ENCODE measurements around the gene LEPR. TPM values are rescaled to one million over a fixed set of nuclear protein-coding genes. Genes with fewer than 3 reads are reported as not detected.
"Not testable (repeated sequence)": the region's sequence is repeated elsewhere in the genome, so short reads cannot be mapped to it uniquely, and the experiment has no call there.

LEPR gene
- total RNA-seq, 1 experiment from 2014 or later: 8.5 TPM

DNA sequence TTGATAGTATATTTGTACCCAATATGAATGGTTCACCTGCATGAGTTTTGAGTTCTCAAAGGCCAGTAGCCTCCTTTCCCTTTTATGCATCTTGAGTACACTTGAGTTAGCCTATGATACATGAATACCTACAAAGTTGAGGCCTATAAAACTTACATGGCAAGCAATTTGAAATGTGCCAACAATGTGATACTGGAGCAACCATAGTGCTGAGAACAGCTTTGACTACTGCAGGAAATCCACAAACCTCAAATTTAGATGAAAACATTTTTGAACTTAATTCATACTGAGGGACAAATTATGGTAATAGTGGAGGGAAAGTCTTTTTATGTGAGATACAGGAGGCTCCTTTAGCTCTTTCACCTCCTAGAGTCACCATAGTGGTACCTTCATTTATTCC lies 37.4 kb downstream of the LEPR start:
- Histone ChIP-seq H3K27ac (no peak overlapping the region), H3K36me3 (no peaks in the 10 kb centered on the region), H3K9me3 (replicated peaks) (no peaks in the 10 kb centered on the region), H3K27me3 (replicated peaks) (no peaks in the 10 kb centered on the region), H3K4me1 (replicated peaks) (no peaks in the 10 kb centered on the region), H3K4me3 (no peak overlapping the region)
- DNase-seq (ENCODE audit: low read depth in 1 of 2, low spot score in 2 of 2): no peak

DNA sequence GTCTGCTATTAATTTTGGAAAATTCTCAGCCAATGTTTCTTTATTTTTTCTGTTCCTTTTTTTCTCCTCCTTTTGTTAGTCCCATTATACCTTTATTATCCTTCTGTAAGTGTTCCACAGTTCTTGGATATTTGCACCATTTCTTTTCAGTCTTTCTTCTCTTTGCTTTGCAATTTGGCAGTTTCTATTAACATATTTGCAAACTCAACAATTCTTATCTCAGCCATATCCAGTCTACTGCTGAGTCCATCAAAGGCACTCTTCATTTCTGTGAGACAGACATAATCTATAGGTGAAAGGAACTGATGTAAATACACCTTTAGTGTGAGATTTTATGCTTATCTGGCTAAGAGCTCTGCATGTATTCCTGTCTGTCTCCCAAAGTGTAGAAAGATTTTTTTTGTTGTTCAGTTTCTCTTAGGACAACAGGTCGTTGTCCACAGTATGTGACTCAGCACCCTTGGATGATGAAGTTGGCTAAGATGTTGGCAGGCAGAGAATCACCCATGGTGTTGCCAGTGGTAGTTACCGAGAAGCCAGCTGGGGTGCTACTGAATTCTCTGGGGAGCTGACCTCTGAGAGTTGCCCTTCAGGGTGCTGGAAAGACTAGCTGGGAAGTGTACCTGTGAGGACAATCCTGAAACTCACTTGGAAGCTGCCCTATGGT lies 38.4 kb downstream of the LEPR start:
- DNase-seq (ENCODE audit: low read depth in 1 of 2, low spot score in 2 of 2): no peak
- no peak overlapping the region for H3K4me3 ChIP-seq
- H3K9me3 ChIP-seq (replicated peaks): no peaks in the 10 kb centered on the region
- no peaks in the 10 kb centered on the region for H3K4me1 ChIP-seq (replicated peaks)
- no peaks in the 10 kb centered on the region for H3K36me3 ChIP-seq
- no peaks in the 10 kb centered on the region for H3K27me3 ChIP-seq (replicated peaks)
- H3K27ac ChIP-seq: no peak overlapping the region

DNA sequence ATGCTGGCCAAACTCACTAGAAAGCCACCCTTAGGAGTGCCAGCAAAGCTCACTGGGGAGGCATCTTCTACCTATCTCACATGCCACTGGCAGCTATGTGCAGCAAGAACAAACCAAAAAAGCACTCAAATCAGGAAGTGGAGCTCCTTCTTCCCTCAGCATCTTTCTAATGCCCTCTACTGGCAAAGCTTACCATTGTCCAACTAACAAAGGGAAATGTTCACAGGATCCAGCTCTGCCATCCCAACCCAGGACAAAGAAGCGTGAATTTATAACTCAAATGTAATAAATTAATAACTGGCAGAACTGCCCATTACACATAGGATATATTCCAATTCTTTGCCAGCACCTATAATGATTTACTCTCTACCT lies 38.9 kb downstream of the LEPR start:
- Histone ChIP-seq H3K36me3 (no peaks in the 10 kb centered on the region), H3K9me3 (replicated peaks) (no peaks in the 10 kb centered on the region), H3K4me3 (no peak overlapping the region), H3K4me1 (replicated peaks) (no peaks in the 10 kb centered on the region), H3K27ac (no peak overlapping the region), H3K27me3 (replicated peaks) (no peaks in the 10 kb centered on the region)
- DNase-seq (ENCODE audit: low read depth in 1 of 2, low spot score in 2 of 2): peak in 1 of 2 experiments; percentile 31

DNA sequence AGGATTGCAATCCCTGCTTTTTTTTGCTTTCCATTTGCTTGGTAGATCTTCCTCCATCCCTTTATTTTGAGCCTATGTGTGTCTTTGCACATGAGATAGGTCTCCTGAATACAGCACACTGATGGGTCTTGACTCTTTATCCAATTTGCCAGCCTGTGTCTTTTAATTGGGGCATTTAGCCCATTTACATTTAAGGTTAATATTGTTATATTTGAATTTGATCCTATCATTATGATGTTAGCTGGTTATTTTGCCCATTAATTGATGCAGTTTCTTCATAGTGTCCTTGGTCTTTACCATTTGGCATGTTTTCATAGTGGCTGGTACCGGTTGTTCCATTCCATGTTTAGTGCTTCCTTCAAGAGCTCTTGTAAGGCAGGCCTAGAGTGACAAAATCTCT lies 45.4 kb downstream of the LEPR start:
- H3K36me3 ChIP-seq; H3K9me3 ChIP-seq (replicated peaks); H3K4me3 ChIP-seq; H3K27ac ChIP-seq; H3K27me3 ChIP-seq (replicated peaks); DNase-seq (ENCODE audit: low read depth in 1 of 2, low spot score in 2 of 2): not testable (repeated sequence)
- H3K4me1 ChIP-seq (replicated peaks): peaks cover 23% of the 10 kb centered on the region

DNA sequence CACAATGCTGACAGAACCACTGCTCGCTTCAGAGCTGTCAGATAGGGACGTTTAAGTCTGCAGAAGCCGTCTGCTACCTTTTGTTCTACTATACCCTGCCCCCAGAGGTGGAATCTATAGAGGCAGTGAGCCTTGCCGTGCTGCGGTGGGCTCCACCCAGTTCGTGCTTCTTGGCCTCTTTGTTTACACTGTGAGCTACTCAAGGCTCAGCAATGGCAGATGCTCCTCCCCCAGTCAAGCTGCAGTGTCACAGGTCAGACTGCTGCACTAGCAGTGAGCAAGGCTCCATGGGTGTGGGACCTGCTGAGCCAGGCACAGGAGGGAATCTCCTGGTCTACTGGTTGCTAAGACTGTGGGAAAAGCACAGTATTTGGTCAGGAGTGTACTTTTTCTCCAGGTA lies 47.1 kb downstream of the LEPR start:
- H3K4me3 ChIP-seq: no peak overlapping the region
- H3K36me3 ChIP-seq: no peaks in the 10 kb centered on the region
- H3K27me3 ChIP-seq (replicated peaks): no peaks in the 10 kb centered on the region
- DNase-seq (ENCODE audit: low read depth in 1 of 2, low spot score in 2 of 2): peak; percentile 16 to 63
- H3K9me3 ChIP-seq (replicated peaks): no peaks in the 10 kb centered on the region
- H3K4me1 ChIP-seq (replicated peaks): peaks cover 23% of the 10 kb centered on the region
- no peak overlapping the region for H3K27ac ChIP-seq

DNA sequence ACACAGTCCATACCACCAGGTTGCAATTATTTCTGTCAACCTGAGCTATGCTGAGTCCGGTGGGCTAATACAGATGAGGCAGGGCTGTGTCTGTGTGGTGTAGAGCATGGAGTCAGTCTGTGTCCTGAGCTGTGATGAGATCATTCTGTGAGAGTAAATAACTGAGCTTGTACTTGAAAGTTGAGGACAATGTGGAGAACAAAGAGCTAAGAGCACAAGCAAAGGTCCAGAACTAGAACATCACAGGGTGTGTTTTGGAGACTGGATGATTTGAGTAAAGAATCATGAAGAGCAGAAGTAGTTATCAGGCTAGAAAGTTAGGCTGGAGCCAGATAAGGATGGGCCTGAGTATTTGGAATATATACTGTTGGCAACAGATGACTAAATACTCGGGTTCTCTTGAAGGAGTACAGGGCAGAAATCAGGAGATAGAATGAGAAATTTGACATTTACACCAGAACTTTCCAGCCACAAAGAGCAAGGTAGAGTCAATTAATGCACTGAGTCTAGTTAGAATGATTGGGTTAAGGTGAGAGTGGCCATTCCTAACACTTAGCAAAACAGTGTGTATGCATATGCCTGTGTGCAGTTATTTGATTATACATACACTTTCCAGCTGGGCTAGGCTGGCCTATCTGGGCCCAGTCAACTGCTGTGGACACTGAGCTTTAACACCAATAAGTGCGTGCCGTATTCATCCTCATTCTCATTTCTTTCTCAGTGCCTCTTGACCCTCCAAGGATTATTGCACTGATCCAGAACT lies 48.8 kb downstream of the LEPR start:
- Histone ChIP-seq H3K27me3 (replicated peaks) (peaks cover 2% of the 10 kb centered on the region; the same call in 1 of the 2 replicates), H3K36me3 (no peaks in the 10 kb centered on the region), H3K4me1 (replicated peaks) (peaks cover 23% of the 10 kb centered on the region), H3K27ac (no peak overlapping the region), H3K9me3 (replicated peaks) (no peaks in the 10 kb centered on the region), H3K4me3 (no peak overlapping the region)
- no peak for DNase-seq (ENCODE audit: low read depth in 1 of 2, low spot score in 2 of 2)

DNA sequence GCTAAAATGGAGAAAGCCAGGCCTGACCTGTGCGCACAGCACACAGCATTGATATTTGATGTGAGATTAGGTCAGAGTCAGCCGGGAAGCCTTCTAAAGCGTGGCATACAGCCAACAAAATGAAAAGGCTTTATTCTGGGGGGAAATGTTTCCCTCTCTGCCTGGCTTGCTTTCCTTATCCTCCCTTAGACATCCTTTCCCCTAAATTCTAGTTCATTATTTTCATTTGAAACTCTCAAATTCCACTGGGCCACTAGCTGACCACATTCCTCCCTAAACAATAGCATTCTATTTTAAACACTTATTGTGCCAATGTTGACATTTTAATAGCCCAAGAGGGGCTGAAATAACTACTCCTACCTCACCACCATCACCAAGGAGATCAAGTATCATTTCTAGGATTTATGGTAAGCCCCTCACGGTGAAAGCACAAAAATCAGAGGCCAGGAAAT lies 49.4 kb downstream of the LEPR start:
- Histone ChIP-seq H3K36me3 (no peaks in the 10 kb centered on the region), H3K4me3 (no peak overlapping the region), H3K27me3 (replicated peaks) (peaks cover 2% of the 10 kb centered on the region; the same call in 1 of the 2 replicates), H3K9me3 (replicated peaks) (no peaks in the 10 kb centered on the region), H3K4me1 (replicated peaks) (peaks cover 23% of the 10 kb centered on the region), H3K27ac (no peak overlapping the region)
- peak in 1 of 2 experiments; percentile 55 for DNase-seq (ENCODE audit: low read depth in 1 of 2, low spot score in 2 of 2)

Other genes starting within 250 kb of the LEPR start
- 0.06 and 0.47 TPM in 2 replicates for gene DNAJC6, start 111.1 kb upstream of the LEPR start, total RNA-seq (2014; rRNA removed; shearing (Covaris generic))
- gene LEPROT, start within 50 bp of the LEPR start, total RNA-seq (2014; rRNA removed; shearing (Covaris generic)): 54.1 and 91.5 TPM in 2 replicates

Measured in SJSA1 (cell line).